Chondrocyte (in vitro differentiated cells): ENCODE results near the gene CRACDL. TPM values are rescaled to one million over a fixed set of nuclear protein-coding genes. Genes with fewer than 3 reads are reported as not detected.
A peak's percentile ranks its signal among the peaks of the same experiment; 100 is the strongest.

Source experiments
- DNase-seq: peaks from one replicate; pipeline ENCODE4 v3.0.0; 2021; ENCODE audit warnings: mixed read lengths, low spot score
- H3K27ac Mint-ChIP-seq: one replicate; pipeline ENCODE4 v1.8.0; 2021; ENCODE audit warnings: mild to moderate bottlenecking, moderate library complexity, mixed read lengths; ENCODE audit not compliant: unreplicated experiment
- H3K27me3 Mint-ChIP-seq: 2 replicates; pipeline ENCODE4 v1.8.0; 2021; ENCODE audit warnings: low read depth, mixed read lengths
- H3K36me3 Mint-ChIP-seq: 2 replicates; pipeline ENCODE4 v1.8.0; 2021; ENCODE audit warnings: low read depth, mixed read lengths
- H3K4me1 Mint-ChIP-seq: 2 replicates; pipeline ENCODE4 v1.8.0; 2021; ENCODE audit warnings: low read depth, mild to moderate bottlenecking, mixed read lengths
- H3K4me3 Mint-ChIP-seq: one replicate; pipeline ENCODE4 v1.8.0; 2021; ENCODE audit warnings: mild to moderate bottlenecking, moderate library complexity, mixed read lengths; ENCODE audit not compliant: unreplicated experiment
- H3K9me3 Mint-ChIP-seq: 2 replicates; pipeline ENCODE4 v1.8.0; 2021; ENCODE audit warnings: low read depth, mixed read lengths
- total RNA-seq: library from RNA; stranded (reverse); gene quantifications from 3 replicates; pipeline ENCODE4 v1.2.1, GENCODE V29; 2021
- TF ChIP-seq, protein P1 (sequence below): fragments of 200-600 bp; sonication (generic); IDR thresholded peaks from 2 replicates; pipeline ENCODE4 v1.5.0; 2021; ENCODE audit warnings: antibody characterized with exemption, mild to moderate bottlenecking, moderate library complexity

The CRACDL gene
- total RNA-seq, 1 donor from 2014 or later: 17.0 TPM

DNA sequence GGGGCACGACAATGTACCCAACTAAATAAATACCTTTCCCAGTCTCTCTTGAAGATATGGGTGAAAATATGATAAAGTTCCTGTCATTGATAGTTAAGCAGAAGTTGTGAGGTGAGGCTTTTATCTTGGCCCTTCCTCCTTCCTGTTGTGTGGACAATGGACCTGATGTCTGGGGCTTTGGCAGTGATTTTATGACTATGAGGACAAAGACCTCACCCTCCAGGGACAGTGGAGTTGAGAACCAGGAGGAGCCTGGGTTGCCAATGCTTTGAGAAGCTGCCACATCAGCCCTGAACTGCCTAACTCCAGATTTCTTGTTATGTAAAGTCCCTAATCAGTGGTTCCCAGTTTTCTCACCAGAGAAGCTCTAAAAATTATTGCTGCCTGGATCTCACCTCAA is 184.3 kb downstream of the CRACDL start:
- Mint-ChIP-seq H3K4me1 (peaks cover 12% of the 10 kb centered on the region), H3K36me3 (no peaks in the 10 kb centered on the region), H3K9me3 (no peaks in the 10 kb centered on the region), H3K27me3 (peaks cover 57% of the 10 kb centered on the region), H3K4me3 (no peak overlapping the region), H3K27ac (no peak overlapping the region)
- no peak for DNase-seq
- TF ChIP-seq, protein P1, sequence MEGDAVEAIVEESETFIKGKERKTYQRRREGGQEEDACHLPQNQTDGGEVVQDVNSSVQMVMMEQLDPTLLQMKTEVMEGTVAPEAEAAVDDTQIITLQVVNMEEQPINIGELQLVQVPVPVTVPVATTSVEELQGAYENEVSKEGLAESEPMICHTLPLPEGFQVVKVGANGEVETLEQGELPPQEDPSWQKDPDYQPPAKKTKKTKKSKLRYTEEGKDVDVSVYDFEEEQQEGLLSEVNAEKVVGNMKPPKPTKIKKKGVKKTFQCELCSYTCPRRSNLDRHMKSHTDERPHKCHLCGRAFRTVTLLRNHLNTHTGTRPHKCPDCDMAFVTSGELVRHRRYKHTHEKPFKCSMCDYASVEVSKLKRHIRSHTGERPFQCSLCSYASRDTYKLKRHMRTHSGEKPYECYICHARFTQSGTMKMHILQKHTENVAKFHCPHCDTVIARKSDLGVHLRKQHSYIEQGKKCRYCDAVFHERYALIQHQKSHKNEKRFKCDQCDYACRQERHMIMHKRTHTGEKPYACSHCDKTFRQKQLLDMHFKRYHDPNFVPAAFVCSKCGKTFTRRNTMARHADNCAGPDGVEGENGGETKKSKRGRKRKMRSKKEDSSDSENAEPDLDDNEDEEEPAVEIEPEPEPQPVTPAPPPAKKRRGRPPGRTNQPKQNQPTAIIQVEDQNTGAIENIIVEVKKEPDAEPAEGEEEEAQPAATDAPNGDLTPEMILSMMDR: no peak

DNA sequence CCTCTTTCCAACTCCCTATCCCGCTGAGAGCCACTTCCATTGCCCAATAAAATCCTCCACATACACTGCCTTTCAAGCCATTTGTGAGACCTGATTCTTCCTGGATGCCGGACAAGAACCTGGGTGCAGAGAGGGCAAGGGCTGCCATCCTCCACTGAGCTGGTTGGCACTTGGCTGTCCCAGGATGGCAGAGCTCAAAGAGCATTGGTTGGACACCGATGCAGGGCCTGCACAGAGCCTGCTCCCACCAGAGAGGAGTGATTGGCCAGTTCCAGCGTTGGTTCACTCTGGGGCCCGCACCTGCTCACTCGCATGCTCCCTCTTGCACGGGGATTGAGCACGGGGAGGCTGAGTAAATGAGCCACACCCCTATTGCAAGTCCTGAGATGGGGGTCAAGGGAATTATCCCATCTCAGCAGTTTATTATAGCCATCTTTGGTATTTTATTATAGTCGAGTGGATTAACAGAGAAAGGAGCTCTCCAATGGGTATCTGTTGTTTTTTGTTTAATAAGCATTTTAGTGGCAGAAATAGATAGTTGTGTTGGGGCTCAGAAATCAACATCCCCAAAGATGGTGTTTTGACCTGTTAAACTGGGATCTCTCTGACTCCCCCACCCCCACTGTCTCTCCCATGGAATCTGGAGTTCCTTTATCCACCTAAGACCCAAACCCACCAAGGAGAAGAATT is 185.3 kb downstream of the CRACDL start:
- Mint-ChIP-seq H3K27me3 (peaks cover 57% of the 10 kb centered on the region), H3K4me1 (peaks cover 12% of the 10 kb centered on the region), H3K9me3 (no peaks in the 10 kb centered on the region), H3K27ac (no peak overlapping the region), H3K4me3 (no peak overlapping the region), H3K36me3 (no peaks in the 10 kb centered on the region)
- no peak for DNase-seq
- TF ChIP-seq, protein P1: no peak

DNA sequence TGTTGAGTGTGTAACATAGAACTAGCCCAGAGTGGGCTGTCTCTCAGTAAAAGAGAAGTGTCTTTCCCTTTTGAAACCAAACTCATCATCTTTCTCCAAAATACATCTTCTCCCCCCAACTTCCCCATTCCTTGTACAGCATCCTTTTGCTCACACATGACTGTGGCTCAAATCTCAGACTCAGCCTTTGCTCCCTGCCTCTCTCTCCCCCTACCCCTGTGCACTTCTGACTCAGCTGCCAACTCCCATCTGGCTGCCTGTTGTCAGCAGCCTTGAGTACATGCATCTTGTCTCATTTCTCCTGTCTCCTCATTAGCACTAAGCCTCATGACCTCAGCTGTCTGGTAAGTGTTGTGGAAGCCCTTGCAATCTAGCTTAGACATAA is 187.0 kb downstream of the CRACDL start:
- H3K4me3 Mint-ChIP-seq: no peak overlapping the region
- no peak for DNase-seq
- TF ChIP-seq, protein P1: no peak
- H3K4me1 Mint-ChIP-seq: peaks cover 12% of the 10 kb centered on the region
- H3K9me3 Mint-ChIP-seq: no peaks in the 10 kb centered on the region
- H3K36me3 Mint-ChIP-seq: no peaks in the 10 kb centered on the region
- peaks cover 50% of the 10 kb centered on the region for H3K27me3 Mint-ChIP-seq
- peak overlapping the region; percentile 8 for H3K27ac Mint-ChIP-seq

DNA sequence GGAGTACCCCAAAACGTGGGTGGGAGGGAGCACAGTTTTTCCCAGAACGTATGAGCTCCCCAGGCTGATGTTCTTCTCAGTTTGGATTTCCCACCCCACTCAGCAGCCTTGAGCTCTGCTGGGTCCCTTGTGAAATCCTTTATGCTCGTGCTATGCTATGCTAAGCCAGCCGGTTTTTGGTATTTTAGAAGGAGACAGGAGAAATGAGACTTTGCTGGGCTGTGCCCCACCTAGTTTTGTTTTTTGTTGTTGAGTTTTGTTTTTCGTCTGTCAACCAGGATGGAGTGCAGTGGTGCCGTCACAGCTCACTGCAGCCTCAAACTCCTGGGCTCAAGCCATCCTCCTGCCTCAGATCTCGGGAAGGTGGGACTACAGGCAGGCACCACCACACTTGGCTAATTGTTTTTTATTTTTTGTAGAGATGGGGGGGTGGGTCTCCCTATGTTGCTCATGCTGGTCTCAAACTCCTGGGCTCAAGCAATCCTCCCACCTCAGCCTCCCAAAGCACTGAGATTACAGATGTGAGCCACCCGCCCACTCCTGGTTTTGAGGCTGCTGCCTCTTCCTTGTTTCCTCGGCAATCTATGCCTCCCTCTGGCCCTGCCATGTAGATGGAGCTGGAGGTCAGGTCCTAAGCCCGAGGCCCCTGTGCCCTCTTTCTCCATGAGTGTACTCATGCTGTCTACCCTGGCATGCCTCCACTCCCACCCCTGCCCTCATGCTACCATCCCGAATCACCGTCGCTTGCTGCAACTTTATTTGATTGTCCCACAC is 187.5 kb downstream of the CRACDL start:
- Mint-ChIP-seq H3K36me3 (no peaks in the 10 kb centered on the region), H3K27ac (no peak overlapping the region), H3K27me3 (peaks cover 44% of the 10 kb centered on the region)

DNA sequence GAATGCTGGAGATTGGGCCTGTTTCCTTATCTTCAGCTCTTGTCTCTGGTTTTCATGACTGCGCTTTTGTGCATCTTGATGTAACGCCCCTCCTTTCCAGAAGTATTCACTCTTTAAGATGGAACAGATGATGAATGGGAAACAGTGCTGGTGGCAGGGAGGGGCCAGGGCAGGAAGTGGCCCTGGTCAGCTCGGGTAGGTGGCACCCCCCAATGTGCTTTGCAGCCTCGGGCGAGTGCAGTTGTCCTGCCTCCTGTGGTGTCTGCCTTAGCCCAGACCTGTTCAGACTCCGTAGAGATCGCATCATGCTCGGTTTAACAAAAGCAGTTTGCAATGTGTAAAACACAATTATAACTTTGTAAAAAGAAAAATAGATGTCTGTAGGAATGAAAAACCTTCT is 188.1 kb downstream of the CRACDL start:
- Mint-ChIP-seq H3K4me3 (no peak overlapping the region), H3K27ac (no peak overlapping the region), H3K4me1 (peaks cover 12% of the 10 kb centered on the region), H3K27me3 (peaks cover 41% of the 10 kb centered on the region), H3K36me3 (no peaks in the 10 kb centered on the region), H3K9me3 (no peaks in the 10 kb centered on the region)
- no peak for DNase-seq
- TF ChIP-seq, protein P1: no peak

More for the DNA sequence above, 187.5 kb downstream of the CRACDL start:
- Mint-ChIP-seq H3K9me3 (no peaks in the 10 kb centered on the region), H3K4me1 (peaks cover 12% of the 10 kb centered on the region), H3K4me3 (no peak overlapping the region)
- TF ChIP-seq, protein P1: no peak
- no peak for DNase-seq
